ENCODE measurements around the gene BAD.
A peak's percentile ranks its signal among the peaks of the same experiment; 100 is the strongest.

BAD gene

GRCh38 chr11:64296236-64296635 lies 11.8 kb upstream of the BAD start:
- no peak for DNase-seq

- DNase-seq = no peak
Observed at GRCh38 chr11:64295760-64296159, 11.3 kb upstream of the BAD start.

- DNase-seq = no peak
Observed at GRCh38 chr11:64294774-64295173, 10.3 kb upstream of the BAD start.

- DNase-seq = no peak
Observed at GRCh38 chr11:64292460-64293254, 8.2 kb upstream of the BAD start.

GRCh38 chr11:64291752-64292459 lies 7.4 kb upstream of the BAD start:
- no peak for DNase-seq

- no peak for DNase-seq
Observed at GRCh38 chr11:64291262-64291751, 6.8 kb upstream of the BAD start, which contains the start of gene KCNK4. Gene KCNK4, plus strand, starts transcription at chr11:64291302. Its CDS starts 1,717 bp downstream, at chr11:64293019.

GRCh38 chr11:64290352-64291261 lies 6.1 kb upstream of the BAD start:
- DNase-seq = no peak

GRCh38 chr11:64289002-64289564 lies 4.6 kb upstream of the BAD start:
- no peak for DNase-seq

- DNase-seq = no peak
Observed at GRCh38 chr11:64288353-64288750, 3.9 kb upstream of the BAD start.

GRCh38 chr11:64287676-64288352 lies 3.3 kb upstream of the BAD start:
- no peak for DNase-seq

- DNase-seq = no peak
Observed at GRCh38 chr11:64286801-64287159, 2.3 kb upstream of the BAD start.

GRCh38 chr11:64285885-64286800 lies 1.7 kb upstream of the BAD start:
- DNase-seq = peak; percentile 23 to 32

- DNase-seq = peak; percentile 90 to 92
Observed at GRCh38 chr11:64284962-64285884, 758 bp upstream of the BAD start, which contains the start of gene GPR137. Gene GPR137, plus strand, starts transcription at chr11:64285848. Its CDS starts 677 bp downstream, at chr11:64286525.

GRCh38 chr11:64283092-64283491 lies 1.4 kb downstream of the BAD start:
- DNase-seq = no peak

GRCh38 chr11:64281957-64282770 lies 2.3 kb downstream of the BAD start:
- no peak for DNase-seq

- no peak for DNase-seq
Observed at GRCh38 chr11:64278576-64279190, 5.8 kb downstream of the BAD start.

GRCh38 chr11:64276653-64277431 lies 7.6 kb downstream of the BAD start:
- DNase-seq = no peak

Data from CD4-positive, alpha-beta T cell treated with Interleukin-1 beta for 1 hour (primary cell).